T-helper 2 cell treated with Interferon-gamma antibody and Interleukin-4, amounts not matched to agents 100 ng/mL and 5 ng/mL, for 36 hours (primary cell): Measurements from ENCODE around the gene TMEM92. TPM values are rescaled to one million over a fixed set of nuclear protein-coding genes. Genes with fewer than 3 reads are reported as not detected.

Experiments used
- intact Hi-C: fragments of 100-400 bp; cut with micrococcal nuclease; formaldehyde crosslinking; loops from one replicate; pipeline ENCODE4 v1.15.1; 2023
- total RNA-seq: library from RNA; stranded (reverse); gene quantifications from 2 replicates; pipeline ENCODE4 v1.2.3, GENCODE V29; 2022

The TMEM92 gene
- total RNA-seq, 1 donor from 2014 or later, result 0.59 TPM

DNA sequence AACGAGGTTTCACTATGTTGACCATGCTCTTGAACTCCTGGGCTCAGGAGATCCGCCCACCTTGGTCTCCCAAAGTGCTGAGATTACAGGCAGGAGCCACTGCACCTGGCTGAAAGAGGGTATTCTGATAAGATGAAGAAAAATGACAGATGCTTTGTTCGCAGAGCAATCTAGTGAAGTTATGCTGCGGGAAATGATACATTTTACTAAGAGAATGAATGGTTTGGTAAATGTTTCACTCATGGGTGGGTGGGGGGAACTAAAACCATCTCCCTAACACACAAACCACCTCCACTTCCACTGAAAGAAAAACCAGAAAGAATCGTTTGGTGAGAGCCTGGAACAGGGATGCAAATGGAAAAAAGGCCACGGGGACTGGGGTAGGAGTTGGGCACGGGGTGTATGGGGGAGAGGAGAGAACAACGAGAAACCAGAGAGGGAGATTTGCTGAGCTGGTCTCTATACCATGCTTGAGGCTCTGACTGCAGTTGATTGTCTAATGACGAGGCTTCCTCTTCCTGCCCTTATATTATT is 52.6 kb downstream of the TMEM92 start:
- intact Hi-C loops, result no loop called here

- intact Hi-C loops, result no loop called here
Observed at GRCh38 chr17:50328363-50329325, 54.4 kb downstream of the TMEM92 start.

- intact Hi-C loops, result no loop called here
Observed at GRCh38 chr17:50329716-50330115, 55.5 kb downstream of the TMEM92 start.

DNA sequence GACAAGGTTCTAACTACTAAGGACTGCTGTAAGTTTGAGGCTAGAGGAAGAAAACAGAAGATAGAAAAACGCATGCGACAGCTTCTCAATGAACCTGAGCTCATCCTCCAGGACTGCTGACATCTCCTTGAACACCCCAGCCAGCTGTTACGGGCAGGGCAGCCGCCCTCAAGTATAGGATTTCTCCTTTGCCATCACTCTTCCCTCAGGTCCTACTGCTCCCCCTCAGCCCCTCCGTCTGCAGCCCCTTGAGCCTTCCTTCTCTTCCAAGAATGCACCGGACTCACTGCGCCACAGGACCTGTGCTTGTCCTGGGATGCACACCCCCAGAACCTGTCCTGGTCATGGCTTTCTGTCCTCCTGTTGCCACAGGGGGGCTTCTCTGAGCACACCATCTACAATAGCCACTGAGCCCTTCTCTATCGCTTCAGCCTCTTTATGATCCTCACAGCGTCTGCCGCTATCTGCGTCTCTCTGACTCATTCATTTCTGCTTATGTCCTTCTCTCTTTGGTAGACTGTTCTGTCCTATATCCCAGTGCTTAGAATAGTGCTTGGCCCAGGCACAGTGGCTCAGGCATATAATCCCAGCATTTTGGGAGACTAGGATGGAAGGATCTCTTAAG is 56.0 kb downstream of the TMEM92 start:
- intact Hi-C loops, result no loop called here

Other genes with a start within 250 kb of the TMEM92 start
- 6.5 and 8.9 TPM in 2 replicates for gene ITGA3, start 218.4 kb upstream of the TMEM92 start, total RNA-seq
- gene PDK2, start 179.1 kb upstream of the TMEM92 start, total RNA-seq, result 17.2 and 17.4 TPM in 2 replicates
- 0.98 and 1.1 TPM in 2 replicates for gene SAMD14, start 144.3 kb upstream of the TMEM92 start, total RNA-seq
- gene PPP1R9B, start 123.8 kb upstream of the TMEM92 start, total RNA-seq, result 160 and 163 TPM in 2 replicates
- gene SGCA, start 108.5 kb upstream of the TMEM92 start, total RNA-seq, result not detected in 2 replicates
- 1.2 and 1.5 TPM in 2 replicates for gene COL1A1, start 72.8 kb upstream of the TMEM92 start, total RNA-seq
- gene XYLT2, start 71.7 kb downstream of the TMEM92 start, total RNA-seq, result 34.3 and 35.9 TPM in 2 replicates
- 75.6 and 81.1 TPM in 2 replicates for gene MRPL27, start 98.7 kb downstream of the TMEM92 start, total RNA-seq
- gene EME1, start 98.8 kb downstream of the TMEM92 start, total RNA-seq, result 16.2 and 23.2 TPM in 2 replicates
- gene LRRC59, start 123.1 kb downstream of the TMEM92 start, total RNA-seq, result 92.8 and 94.4 TPM in 2 replicates
- gene ACSF2, start 151.8 kb downstream of the TMEM92 start, total RNA-seq, result 27.3 and 29.5 TPM in 2 replicates
- not detected in 2 replicates for gene CHAD, start 194.4 kb downstream of the TMEM92 start, total RNA-seq
- gene RSAD1, start 204.4 kb downstream of the TMEM92 start, total RNA-seq, result 31.6 and 32.3 TPM in 2 replicates
- gene MYCBPAP, start 234.0 kb downstream of the TMEM92 start, total RNA-seq, result 6.4 and 6.8 TPM in 2 replicates